PC-3 (cell line): Measurements from ENCODE around the gene FAR2. TPM values are rescaled to one million over a fixed set of nuclear protein-coding genes. Genes with fewer than 3 reads are reported as not detected.
A peak's percentile ranks its signal among the peaks of the same experiment; 100 is the strongest.

ENCODE experiments used
- ATAC-seq: fragments of 200-7000 bp; cut with Tn5 transposase; 2 replicates; pipeline ENCODE4 v1.9.1; 2020; ENCODE audit warnings: mild to moderate bottlenecking, moderate library complexity
- BruUV-seq: library from RNA; stranded (reverse); fragments of 400-500 nt; replicated peaks from 2 replicates; lab custom pipeline; 2021; lab: Mats Ljungman, UMichigan
- CTCF ChIA-PET: fragments of 300-600 bp; sonication (Branson Sonifier 250); formaldehyde crosslinking; loops from one replicate; lab custom pipeline; 2022; ENCODE audit warnings: antibody characterized with exemption; lab: Charles Lee
- POLR2A ChIA-PET: fragments of 300-600 bp; sonication (Branson Sonifier 250); formaldehyde crosslinking; loops from one replicate; lab custom pipeline; 2022; ENCODE audit warnings: antibody characterized with exemption; ENCODE audit not compliant: unreplicated experiment; lab: Charles Lee
- DNase-seq: peaks from one replicate; pipeline ENCODE4 v3.0.0-alpha.2; 2015
- H2AFZ ChIP-seq: fragments of 300-600 bp; sonication (generic); 2 replicates; pipeline ENCODE4 v1.6.0; 2016; ENCODE audit warnings: antibody characterized with exemption, low read length
- H3F3A ChIP-seq: fragments of 300-600 bp; sonication (generic); one replicate; pipeline ENCODE4 v1.6.0; 2017; ENCODE audit warnings: antibody characterized with exemption, low read length, control low read depth, mild to moderate bottlenecking; ENCODE audit not compliant: unreplicated experiment
- H3K27ac ChIP-seq: fragments of 300-600 bp; sonication (generic); 2 replicates; pipeline ENCODE4 v1.5.1; 2016; ENCODE audit warnings: mild to moderate bottlenecking, low read length
- H3K27me3 ChIP-seq: fragments of 300-600 bp; sonication (generic); 2 replicates; pipeline ENCODE4 v1.6.1; 2016; ENCODE audit warnings: low read length, mixed read lengths
- H3K36me3 ChIP-seq: fragments of 300-600 bp; sonication (generic); 2 replicates; pipeline ENCODE4 v1.6.1; 2016; ENCODE audit warnings: low read depth, mixed run types, low read length, mixed read lengths
- H3K4me1 ChIP-seq: fragments of 300-600 bp; sonication (generic); 2 replicates; pipeline ENCODE4 v1.5.1; 2016; ENCODE audit warnings: low read length; ENCODE audit not compliant: insufficient read depth
- H3K4me2 ChIP-seq: fragments of 300-600 bp; sonication (generic); 2 replicates; pipeline ENCODE4 v1.6.0; 2016; ENCODE audit warnings: low read length
- H3K4me3 ChIP-seq: fragments of 300-600 bp; sonication (generic); 2 replicates; pipeline ENCODE4 v1.5.1; 2016; ENCODE audit warnings: mild to moderate bottlenecking, low read length, mixed read lengths
- H3K79me2 ChIP-seq: fragments of 300-600 bp; sonication (generic); 2 replicates; pipeline ENCODE4 v1.6.1; 2017; ENCODE audit warnings: low read length, mixed read lengths
- H3K9ac ChIP-seq: fragments of 300-600 bp; sonication (generic); 2 replicates; pipeline ENCODE4 v1.6.0; 2016; ENCODE audit warnings: mild to moderate bottlenecking, low read length
- H3K9me2 ChIP-seq: fragments of 300-600 bp; sonication (generic); replicated peaks from 2 replicates; pipeline ENCODE4 v1.6.1; 2016; ENCODE audit warnings: mixed run types, low read length, mixed read lengths
- H3K9me3 ChIP-seq: fragments of 300-600 bp; sonication (generic); 2 replicates; pipeline ENCODE4 v1.6.1; 2016; ENCODE audit warnings: low read length, mixed read lengths
- H4K20me1 ChIP-seq: fragments of 300-600 bp; sonication (generic); 2 replicates; pipeline ENCODE4 v1.6.1; 2016; ENCODE audit warnings: low read length, mixed read lengths
- CTCF ChIP-seq: fragments of 300-600 bp; sonication (generic); conservative IDR thresholded peaks from 2 replicates; pipeline ENCODE4 v1.5.1; 2017; ENCODE audit warnings: antibody characterized with exemption, low read depth, mild to moderate bottlenecking, low read length
- EZH2 ChIP-seq: fragments of 300-600 bp; sonication (generic); IDR thresholded peaks from one replicate; pipeline ENCODE4 v1.6.1; 2017; ENCODE audit warnings: antibody characterized with exemption, mild to moderate bottlenecking, low read length; ENCODE audit not compliant: unreplicated experiment
- EZH2phosphoT487 ChIP-seq: fragments of 300-600 bp; sonication (generic); IDR thresholded peaks from 2 replicates; pipeline ENCODE4 v1.6.1; 2018; ENCODE audit warnings: mild to moderate bottlenecking, antibody characterized with exemption, low read length, borderline replicate concordance
- intact Hi-C: fragments of 100-400 bp; cut with micrococcal nuclease; formaldehyde crosslinking; loops from 2 replicates; pipeline ENCODE4 v1.9.0; 2023
- total RNA-seq: library from RNA; depleted of rRNA; stranded (reverse); fragments of >200 nt; gene quantifications from 2 replicates; pipeline ENCODE4 v1.2.3, GENCODE V29; 2014

FAR2 gene
- total RNA-seq, 1 experiment from 2014 or later = 10.2 TPM

GRCh38 chr12:29163146-29163545 lies 14.1 kb downstream of the FAR2 start:
- H3K9me2 ChIP-seq = no peaks in the 10 kb centered on the region
- no peaks in the 10 kb centered on the region for H3K9me3 ChIP-seq
- BruUV-seq = no TSS peak
- H3K4me2 ChIP-seq = 0 out of 2 replicates have a peak overlapping the region, but pooled peaks have one; percentile 5
- TF ChIP-seq CTCF (no peak), EZH2phosphoT487 (no peak)
- no peak overlapping the region for H3K9ac ChIP-seq
- intact Hi-C loops = loop anchor here (1.0 to 5.0 kb wide), 3 partner anchors 154 to 264 kb away; partner anchors contain the start of gene ERGIC2
- peak overlapping the region; percentile 21 for H3K27ac ChIP-seq
- ChIA-PET CTCF (no interaction called here), POLR2A (interaction anchor here (0.5 to 0.7 kb wide), 3 partner anchors 15 to 79 kb away, joined by 3 to 8 read pairs (median 3); no protein-coding TSS in a partner anchor)
- no peaks in the 10 kb centered on the region for H3K36me3 ChIP-seq
- no peak overlapping the region for H2AFZ ChIP-seq
- H3K27me3 ChIP-seq = no peaks in the 10 kb centered on the region
- H3K79me2 ChIP-seq = no peaks in the 10 kb centered on the region
- H4K20me1 ChIP-seq = no peaks in the 10 kb centered on the region
- DNase-seq = peak; percentile 75
- no peaks in the 10 kb centered on the region for H3F3A ChIP-seq
- peak; percentile 69 for ATAC-seq
- no peak overlapping the region for H3K4me3 ChIP-seq
- peaks cover 30% of the 10 kb centered on the region for H3K4me1 ChIP-seq

- POLR2A ChIA-PET = interaction anchor here (0.6 kb wide), 2 partner anchors 95 to 170 kb away, joined by 3 to 4 read pairs; no protein-coding TSS in a partner anchor
Observed at GRCh38 chr12:29164477-29165393, 15.7 kb downstream of the FAR2 start.

More at GRCh38 chr12:29164477-29165393, 15.7 kb downstream of the FAR2 start:
- TF ChIP-seq EZH2 = no peak
- TF ChIP-seq EZH2phosphoT487 = no peak
- no peak for TF ChIP-seq CTCF
- no peaks in the 10 kb centered on the region for H4K20me1 ChIP-seq
- H3K9ac ChIP-seq = peak overlapping the region; percentile 20
- H3K9me2 ChIP-seq = no peaks in the 10 kb centered on the region
- no peak overlapping the region; the same call in 1 of the 2 replicates for H3K4me3 ChIP-seq
- no peaks in the 10 kb centered on the region for H3K27me3 ChIP-seq
- intact Hi-C loops = loop anchor here (1.0 to 5.0 kb wide), 5 partner anchors 16 to 263 kb away; no protein-coding TSS in a partner anchor
- H3K79me2 ChIP-seq = no peaks in the 10 kb centered on the region
- peak; percentile 91 for DNase-seq
- H2AFZ ChIP-seq = no peak overlapping the region
- peak overlapping the region; percentile 57 for H3K27ac ChIP-seq
- H3K9me3 ChIP-seq = no peaks in the 10 kb centered on the region
- ATAC-seq = peak; percentile 97
- peaks cover 30% of the 10 kb centered on the region for H3K4me1 ChIP-seq
- no peaks in the 10 kb centered on the region for H3K36me3 ChIP-seq
- peak overlapping the region; percentile 43 for H3K4me2 ChIP-seq
- CTCF ChIA-PET = interaction anchor here (0.7 kb wide), 1 partner anchor 16 kb away, joined by 4 read pairs; no protein-coding TSS in a partner anchor
- BruUV-seq = TSS peak; percentile 85
- no peaks in the 10 kb centered on the region for H3F3A ChIP-seq
